ENCODE measurements around the gene SERINC4. TPM values are rescaled to one million over a fixed set of nuclear protein-coding genes. Genes with fewer than 3 reads are reported as not detected.
"Not testable (repeated sequence)": the region's sequence is repeated elsewhere in the genome, so short reads cannot be mapped to it uniquely, and the experiment has no call there.

SERINC4 gene
- total RNA-seq, 1 experiment from 2014 or later: 0.11 TPM

- DNase-seq (ENCODE audit: low read depth): no peak
Measured at GRCh38 chr15:43749690-43750345, 50.2 kb downstream of the SERINC4 start.

DNA sequence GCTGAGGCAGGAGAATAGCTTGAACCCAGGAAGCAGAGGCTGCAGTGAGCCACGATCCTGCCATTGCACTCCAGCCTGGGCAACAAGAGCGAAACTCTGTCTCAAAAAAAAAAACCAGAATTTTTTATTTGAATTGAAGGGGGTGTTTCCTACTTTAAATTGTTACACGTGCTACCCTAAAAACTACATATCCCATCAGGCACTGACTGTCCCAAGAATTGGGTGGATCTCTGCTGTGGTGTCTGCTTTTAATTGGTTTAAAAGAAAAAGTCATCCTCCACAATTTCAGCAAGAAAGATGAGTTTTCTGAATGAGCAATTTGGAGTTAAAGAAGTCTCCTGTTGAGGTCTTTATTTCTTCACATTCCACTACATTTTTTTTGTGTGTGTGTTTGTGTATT lies 51.6 kb downstream of the SERINC4 start:
- DNase-seq (ENCODE audit: low read depth): no peak

DNA sequence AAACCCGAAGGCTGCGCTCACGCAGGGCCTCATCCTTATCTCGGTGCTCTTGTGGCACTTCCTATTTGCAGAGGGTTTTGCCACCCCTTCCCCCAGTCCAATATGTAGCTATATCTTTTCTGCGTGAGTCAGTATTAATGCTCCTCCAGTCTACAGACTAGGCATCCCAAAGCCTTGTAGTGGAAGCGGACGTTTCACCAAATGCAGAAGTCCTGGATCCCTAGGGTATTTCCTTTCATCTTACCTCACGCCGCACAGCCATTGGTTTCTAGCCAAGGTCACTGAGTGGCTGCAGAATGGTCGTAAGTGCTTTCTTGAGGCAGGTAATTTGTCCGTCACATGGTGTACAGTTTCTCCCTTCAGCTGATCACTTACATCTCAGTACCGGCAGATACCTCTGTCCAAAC lies 53.1 kb downstream of the SERINC4 start:
- DNase-seq (ENCODE audit: low read depth): not testable (repeated sequence)

GRCh38 chr15:43746245-43746902 lies 53.6 kb downstream of the SERINC4 start, which contains the start of gene PDIA3:
Gene PDIA3, plus strand, starts transcription at chr15:43746438. Its CDS starts 102 bp downstream, at chr15:43746540.
- DNase-seq (ENCODE audit: low read depth): peak; percentile 95

Other genes with a start within 250 kb of the SERINC4 start
- gene PPIP5K1, start 210.0 kb downstream of the SERINC4 start, total RNA-seq (2014; rRNA removed; shearing (Covaris generic)): 6.5 and 10.6 TPM in 2 replicates
- 3.4 and 6.5 TPM in 2 replicates for gene CKMT1B, start 206.2 kb downstream of the SERINC4 start, total RNA-seq (2014; rRNA removed; shearing (Covaris generic))
- gene STRC, start 181.4 kb downstream of the SERINC4 start, total RNA-seq (2014; rRNA removed; shearing (Covaris generic)): not detected in 2 replicates
- 2.3 and 3.8 TPM in 2 replicates for gene CATSPER2, start 151.4 kb downstream of the SERINC4 start, total RNA-seq (2014; rRNA removed; shearing (Covaris generic))
- gene CKMT1A, start 106.4 kb downstream of the SERINC4 start, total RNA-seq (2014; rRNA removed; shearing (Covaris generic)): 2.2 TPM in 1 of 2 replicates, not detected in the other
- 104 and 115 TPM in 2 replicates for gene PDIA3, start 53.8 kb downstream of the SERINC4 start, total RNA-seq (2014; rRNA removed; shearing (Covaris generic))
- 1.2 TPM in 1 of 2 replicates, not detected in the other for gene ELL3, start 23.3 kb downstream of the SERINC4 start, total RNA-seq (2014; rRNA removed; shearing (Covaris generic))
- 644 and 700 TPM in 2 replicates for gene SERF2, start 7.9 kb downstream of the SERINC4 start, total RNA-seq (2014; rRNA removed; shearing (Covaris generic))
- gene HYPK, start 379 bp upstream of the SERINC4 start, total RNA-seq (2014; rRNA removed; shearing (Covaris generic)): 14.5 and 26.3 TPM in 2 replicates
- gene MFAP1, start 24.5 kb upstream of the SERINC4 start, total RNA-seq (2014; rRNA removed; shearing (Covaris generic)): 37.6 and 43.4 TPM in 2 replicates
- 30.7 and 40.7 TPM in 2 replicates for gene WDR76, start 26.8 kb upstream of the SERINC4 start, total RNA-seq (2014; rRNA removed; shearing (Covaris generic))

Measured in Daoy (cell line).